ENCODE results near the gene S100A3. TPM values are rescaled to one million over a fixed set of nuclear protein-coding genes. Genes with fewer than 3 reads are reported as not detected.
"Not testable (repeated sequence)": the region's sequence is repeated elsewhere in the genome, so short reads cannot be mapped to it uniquely, and the experiment has no call there.

The S100A3 gene
- total RNA-seq, 2 donors from 2014 or later, result not detected

DNA sequence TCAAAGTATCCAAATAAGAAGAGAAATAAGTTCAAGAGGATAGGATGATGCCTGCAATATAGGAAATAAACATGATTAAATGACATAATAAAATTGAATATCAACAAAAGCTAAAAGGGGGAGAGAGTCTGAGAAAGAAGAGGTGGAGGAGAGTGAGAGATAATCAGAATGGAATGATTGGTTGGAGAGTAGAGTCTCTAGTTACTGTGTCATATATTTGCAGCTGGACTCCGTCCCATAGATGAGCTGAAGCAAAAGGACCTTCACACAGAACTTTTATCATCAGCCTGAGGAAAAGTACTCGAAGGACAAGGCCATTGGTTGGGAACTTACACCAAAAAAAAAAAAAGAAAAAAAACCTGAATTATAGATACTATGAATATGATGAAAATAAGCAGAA is 39.4 kb upstream of the S100A3 start:
- Histone ChIP-seq H3K27me3 (no peaks in the 10 kb centered on the region), H3K27ac (no peak overlapping the region), H3K4me1 (peaks cover 5% of the 10 kb centered on the region), H3K4me3 (no peak overlapping the region), H3K9me3 (no peaks in the 10 kb centered on the region), H3K36me3 (replicated peaks in 1 of 2; ENCODE audit: insufficient read depth in 1 of 2, low read depth in 2 of 2) (no peaks in the 10 kb centered on the region)
- TF ChIP-seq, protein P1, sequence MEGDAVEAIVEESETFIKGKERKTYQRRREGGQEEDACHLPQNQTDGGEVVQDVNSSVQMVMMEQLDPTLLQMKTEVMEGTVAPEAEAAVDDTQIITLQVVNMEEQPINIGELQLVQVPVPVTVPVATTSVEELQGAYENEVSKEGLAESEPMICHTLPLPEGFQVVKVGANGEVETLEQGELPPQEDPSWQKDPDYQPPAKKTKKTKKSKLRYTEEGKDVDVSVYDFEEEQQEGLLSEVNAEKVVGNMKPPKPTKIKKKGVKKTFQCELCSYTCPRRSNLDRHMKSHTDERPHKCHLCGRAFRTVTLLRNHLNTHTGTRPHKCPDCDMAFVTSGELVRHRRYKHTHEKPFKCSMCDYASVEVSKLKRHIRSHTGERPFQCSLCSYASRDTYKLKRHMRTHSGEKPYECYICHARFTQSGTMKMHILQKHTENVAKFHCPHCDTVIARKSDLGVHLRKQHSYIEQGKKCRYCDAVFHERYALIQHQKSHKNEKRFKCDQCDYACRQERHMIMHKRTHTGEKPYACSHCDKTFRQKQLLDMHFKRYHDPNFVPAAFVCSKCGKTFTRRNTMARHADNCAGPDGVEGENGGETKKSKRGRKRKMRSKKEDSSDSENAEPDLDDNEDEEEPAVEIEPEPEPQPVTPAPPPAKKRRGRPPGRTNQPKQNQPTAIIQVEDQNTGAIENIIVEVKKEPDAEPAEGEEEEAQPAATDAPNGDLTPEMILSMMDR (IDR thresholded peaks at IDR 0.05), result no peak
- TF ChIP-seq POLR2A (IDR thresholded peaks at IDR 0.05), result no peak
- intact Hi-C loops (cut with DNase I), result no loop called here
- 65 to 82% methylated on average over 2 of the region's 2 CpGs for WGBS, 2 donors
- DNase-seq, result no peak
- ATAC-seq, result no peak

DNA sequence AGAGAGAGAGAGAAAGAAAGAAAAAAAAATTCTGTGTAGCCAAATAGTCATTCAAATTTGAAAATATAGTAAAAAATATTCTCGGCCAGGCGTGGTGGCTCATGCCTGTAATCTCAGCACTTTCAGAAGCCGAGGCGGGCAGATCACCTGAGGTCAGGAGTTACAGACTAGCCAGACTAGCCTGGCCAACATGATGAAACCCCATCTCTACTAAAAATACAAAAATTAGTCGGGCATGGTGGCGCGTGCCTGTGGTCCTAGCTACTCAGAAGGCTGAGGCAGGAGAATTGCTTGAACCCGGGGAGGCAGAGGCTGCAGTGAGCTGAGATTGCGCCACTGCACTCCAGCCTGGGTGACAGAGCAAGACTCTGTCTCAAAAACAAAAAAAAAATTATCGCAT is 39.0 kb upstream of the S100A3 start:
- H3K27ac ChIP-seq; ATAC-seq; H3K4me3 ChIP-seq; H3K4me1 ChIP-seq; H3K36me3 ChIP-seq (replicated peaks in 1 of 2; ENCODE audit: insufficient read depth in 1 of 2, low read depth in 2 of 2); intact Hi-C loops (cut with DNase I); DNase-seq; H3K9me3 ChIP-seq; H3K27me3 ChIP-seq: not testable (repeated sequence)
- WGBS, 2 donors, result 87 to 95% methylated on average over 10 of the region's 10 CpGs

DNA sequence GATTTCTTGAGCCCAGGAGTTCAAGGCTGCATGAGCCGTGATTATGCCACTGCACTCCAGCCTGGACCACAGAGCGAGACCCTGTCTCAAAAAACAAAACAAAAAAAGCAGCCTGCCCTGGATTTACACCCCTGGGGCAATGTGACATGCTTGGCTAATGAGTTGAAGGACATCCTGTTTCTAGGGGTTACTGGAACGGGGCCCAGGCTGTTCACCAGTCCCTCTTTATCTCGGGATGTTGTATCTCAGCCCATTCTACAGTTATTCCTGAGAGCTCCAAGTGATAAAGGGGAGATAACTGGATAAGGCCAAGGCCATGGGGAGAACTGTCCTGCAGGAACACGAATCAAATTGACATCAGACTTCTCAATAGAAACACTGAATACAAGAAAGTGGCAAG is 38.3 kb upstream of the S100A3 start:
- 45 to 57% methylated on average over 5 of the region's 5 CpGs for WGBS, 2 donors
- no peaks in the 10 kb centered on the region for H3K36me3 ChIP-seq (replicated peaks in 1 of 2; ENCODE audit: insufficient read depth in 1 of 2, low read depth in 2 of 2)
- ATAC-seq, result no peak
- H3K4me3 ChIP-seq, result no peak overlapping the region
- no peaks in the 10 kb centered on the region for H3K27me3 ChIP-seq
- no peaks in the 10 kb centered on the region for H3K9me3 ChIP-seq
- no peak overlapping the region for H3K27ac ChIP-seq
- TF ChIP-seq, protein P1 (IDR thresholded peaks at IDR 0.05), result no peak
- TF ChIP-seq POLR2A (IDR thresholded peaks at IDR 0.05), result no peak
- H3K4me1 ChIP-seq, result no peaks in the 10 kb centered on the region
- intact Hi-C loops (cut with DNase I), result no loop called here
- no peak for DNase-seq

DNA sequence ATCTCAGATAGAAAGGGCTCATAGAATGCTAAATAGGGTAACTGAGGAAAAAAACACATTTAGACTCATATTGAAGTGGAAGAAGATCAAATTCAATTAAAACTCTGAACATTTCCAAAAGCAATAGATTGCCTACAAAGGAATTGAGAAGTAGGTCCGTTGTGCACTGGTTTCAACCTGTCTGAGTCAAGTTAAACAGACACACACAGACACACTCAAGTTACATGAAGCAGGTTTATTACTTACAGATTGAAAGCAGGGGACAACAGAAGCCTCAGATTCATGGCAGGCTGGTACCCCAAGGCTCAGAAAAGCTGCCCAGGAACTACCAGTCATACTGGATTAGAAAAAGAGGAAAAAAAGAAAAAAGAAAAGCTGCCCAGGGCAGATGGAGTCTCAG is 37.3 kb upstream of the S100A3 start:
- no peak overlapping the region for H3K27ac ChIP-seq
- no peaks in the 10 kb centered on the region for H3K36me3 ChIP-seq (replicated peaks in 1 of 2; ENCODE audit: insufficient read depth in 1 of 2, low read depth in 2 of 2)
- no peak for DNase-seq
- no peak for TF ChIP-seq POLR2A (IDR thresholded peaks at IDR 0.05)
- TF ChIP-seq, protein P1 (IDR thresholded peaks at IDR 0.05), result no peak
- no peaks in the 10 kb centered on the region for H3K27me3 ChIP-seq
- intact Hi-C loops (cut with DNase I), result no loop called here
- no peaks in the 10 kb centered on the region for H3K4me1 ChIP-seq
- H3K9me3 ChIP-seq, result no peaks in the 10 kb centered on the region
- 54 to 73% methylated on average over 1 of the region's 1 CpG for WGBS, 2 donors
- ATAC-seq, result no peak
- H3K4me3 ChIP-seq, result no peak overlapping the region

DNA sequence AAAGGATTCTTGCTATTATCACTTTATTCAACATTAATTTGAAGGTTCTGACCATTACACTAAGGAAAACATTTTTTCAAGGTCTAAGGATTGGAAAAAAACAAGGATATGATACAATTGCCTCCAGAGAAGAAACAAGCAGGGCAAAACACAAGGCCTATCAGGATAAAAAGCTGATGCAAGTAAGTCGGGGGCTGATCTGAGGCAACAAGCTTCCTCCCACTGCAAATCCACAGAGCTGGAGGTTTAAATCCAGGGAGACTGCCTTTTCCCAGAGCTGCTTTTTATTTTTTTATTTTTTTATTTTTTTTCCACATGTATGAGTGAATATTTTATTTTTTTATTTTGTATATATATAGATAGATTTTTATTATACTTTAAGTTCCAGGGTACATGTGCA is 35.9 kb upstream of the S100A3 start:
- Histone ChIP-seq H3K36me3 (replicated peaks in 1 of 2; ENCODE audit: insufficient read depth in 1 of 2, low read depth in 2 of 2) (no peaks in the 10 kb centered on the region), H3K27me3 (no peaks in the 10 kb centered on the region), H3K9me3 (no peaks in the 10 kb centered on the region), H3K27ac (no peak overlapping the region), H3K4me1 (no peaks in the 10 kb centered on the region), H3K4me3 (no peak overlapping the region)
- TF ChIP-seq, protein P1 (IDR thresholded peaks at IDR 0.05), result no peak
- no peak for TF ChIP-seq POLR2A (IDR thresholded peaks at IDR 0.05)
- intact Hi-C loops (cut with DNase I), result no loop called here
- 81 to 86% methylated on average over 1 of the region's 1 CpG for WGBS, 2 donors
- no peak for DNase-seq
- ATAC-seq, result no peak
